Esophagus (tissue), 2 donors: ENCODE results near the gene UST. TPM values are rescaled to one million over a fixed set of nuclear protein-coding genes. Genes with fewer than 3 reads are reported as not detected.
"Not testable (repeated sequence)": the region's sequence is repeated elsewhere in the genome, so short reads cannot be mapped to it uniquely, and the experiment has no call there.

ENCODE experiments used
- H3K27ac ChIP-seq, 2 donors: one replicate each; pipeline ENCODE4 v1.5.1; 2013; ENCODE audit warnings: low read depth in 2 of 2, mild to moderate bottlenecking in 2 of 2, inconsistent platforms in 1 of 2, low read length in 1 of 2, moderate library complexity in 1 of 2
- H3K27me3 ChIP-seq, 2 donors: one replicate each; pipeline ENCODE4 v1.6.1; 2013; ENCODE audit warnings: low read length in 2 of 2, control low read depth in 1 of 2, mild to moderate bottlenecking in 1 of 2; ENCODE audit not compliant: insufficient read depth in 2 of 2, control insufficient read depth in 1 of 2
- H3K36me3 ChIP-seq, 2 donors: one replicate each; pipeline ENCODE4 v1.6.1; 2013; ENCODE audit warnings: low read length in 1 of 2; ENCODE audit not compliant: control insufficient read depth in 2 of 2, insufficient read depth in 2 of 2
- H3K4me1 ChIP-seq, 2 donors: one replicate each; pipeline ENCODE4 v1.6.1; 2013; ENCODE audit warnings: low read length in 1 of 2; ENCODE audit not compliant: control insufficient read depth in 2 of 2, insufficient read depth in 2 of 2
- H3K4me3 ChIP-seq, 2 donors: one replicate each; pipeline ENCODE4 v1.5.1; 2013; ENCODE audit warnings: low read length in 2 of 2, mild to moderate bottlenecking in 2 of 2, low read depth in 1 of 2, moderate library complexity in 1 of 2
- H3K9me3 ChIP-seq, 2 donors: one replicate each; pipeline ENCODE4 v1.6.1; 2013; ENCODE audit warnings: mild to moderate bottlenecking in 2 of 2, low read depth in 1 of 2, low read length in 1 of 2, moderate library complexity in 1 of 2; ENCODE audit not compliant: control insufficient read depth in 2 of 2, insufficient read depth in 1 of 2
- WGBS, 2 donors: extraction: QIAGEN DNeasy Blood & Tissue Kit; methylation state at CpG; one replicate each; pipeline ENCODE4 v1.1.7; 2013; 5-methylcytosine and 5-hydroxymethylcytosine counted together
- polyA plus RNA-seq, 2 donors: library from polyadenylated mRNA; stranded (reverse); fragments of 200-250 nt; gene quantifications; one replicate each; pipeline ENCODE4 v1.2.3, GENCODE V29; 2013
- donor health status: healthy with polysubstance abuse.
- donor health status: Bipolar disorder and iron deficiency.

UST gene
- polyA plus RNA-seq, 2 donors, result 1.7 to 2.4 TPM

- no peak overlapping the region for H3K4me3 ChIP-seq
- 75 to 88% methylated on average over 3 of the region's 3 CpGs for WGBS, 2 donors
- peaks cover 0 to 4% of the 10 kb centered on the region in 2 donors for H3K36me3 ChIP-seq
- no peak overlapping the region for H3K27ac ChIP-seq
- H3K9me3 ChIP-seq, result no peaks in the 10 kb centered on the region
- H3K27me3 ChIP-seq, result no peaks in the 10 kb centered on the region
- H3K4me1 ChIP-seq, result no peaks in the 10 kb centered on the region
Measured at GRCh38 chr6:148955441-148955840, 208.6 kb downstream of the UST start.

- H3K4me3 ChIP-seq, H3K4me1 ChIP-seq, H3K27ac ChIP-seq, H3K27me3 ChIP-seq, H3K36me3 ChIP-seq, H3K9me3 ChIP-seq: not testable (repeated sequence)
- 92 to 93% methylated on average over 7 of the region's 7 CpGs for WGBS, 2 donors
Measured at GRCh38 chr6:148956163-148956562, 209.3 kb downstream of the UST start.

- H3K27me3 ChIP-seq, result no peaks in the 10 kb centered on the region
- H3K9me3 ChIP-seq, result no peaks in the 10 kb centered on the region
- H3K36me3 ChIP-seq, result peaks cover 0 to 4% of the 10 kb centered on the region in 2 donors
- no peaks in the 10 kb centered on the region for H3K4me1 ChIP-seq
- no peak overlapping the region for H3K4me3 ChIP-seq
- 94% methylated on average over 5 of the region's 5 CpGs for WGBS, 2 donors
- no peak overlapping the region for H3K27ac ChIP-seq
Measured at GRCh38 chr6:148957752-148958151, 210.9 kb downstream of the UST start.

GRCh38 chr6:148959008-148959407 is 212.2 kb downstream of the UST start:
- peaks cover 0 to 6% of the 10 kb centered on the region in 2 donors for H3K36me3 ChIP-seq
- no peaks in the 10 kb centered on the region for H3K27me3 ChIP-seq
- H3K4me3 ChIP-seq, result no peak overlapping the region
- H3K27ac ChIP-seq, result no peak overlapping the region
- 67 to 70% methylated on average over 3 of the region's 3 CpGs for WGBS, 2 donors
- H3K4me1 ChIP-seq, result no peaks in the 10 kb centered on the region
- no peaks in the 10 kb centered on the region for H3K9me3 ChIP-seq

- peaks cover 2 to 4% of the 10 kb centered on the region in 2 donors for H3K36me3 ChIP-seq
- no peaks in the 10 kb centered on the region for H3K4me1 ChIP-seq
- no peaks in the 10 kb centered on the region for H3K27me3 ChIP-seq
- 84 to 93% methylated on average over 4 of the region's 4 CpGs for WGBS, 2 donors
- H3K27ac ChIP-seq, result no peak overlapping the region
- H3K4me3 ChIP-seq, result no peak overlapping the region
- no peaks in the 10 kb centered on the region for H3K9me3 ChIP-seq
Measured at GRCh38 chr6:148959501-148959900, 212.7 kb downstream of the UST start.

- no peak overlapping the region for H3K27ac ChIP-seq
- H3K36me3 ChIP-seq, result peaks cover 2 to 5% of the 10 kb centered on the region in 2 donors
- no peaks in the 10 kb centered on the region for H3K9me3 ChIP-seq
- H3K27me3 ChIP-seq, result no peaks in the 10 kb centered on the region
- H3K4me3 ChIP-seq, result no peak overlapping the region
- 83 to 87% methylated on average over 7 of the region's 7 CpGs for WGBS, 2 donors
- no peaks in the 10 kb centered on the region for H3K4me1 ChIP-seq
Measured at GRCh38 chr6:148962854-148963515, 216.2 kb downstream of the UST start.

- no peaks in the 10 kb centered on the region for H3K4me1 ChIP-seq
- H3K4me3 ChIP-seq, result no peak overlapping the region
- 95 to 98% methylated on average over 5 of the region's 5 CpGs for WGBS, 2 donors
- H3K27ac ChIP-seq, result no peak overlapping the region
- H3K9me3 ChIP-seq, result no peaks in the 10 kb centered on the region
- peaks cover 2 to 5% of the 10 kb centered on the region in 2 donors for H3K36me3 ChIP-seq
- H3K27me3 ChIP-seq, result no peaks in the 10 kb centered on the region
Measured at GRCh38 chr6:148963738-148964137, 216.9 kb downstream of the UST start.

- H3K4me1 ChIP-seq, result no peaks in the 10 kb centered on the region
- no peak overlapping the region for H3K27ac ChIP-seq
- no peak overlapping the region for H3K4me3 ChIP-seq
- H3K27me3 ChIP-seq, result no peaks in the 10 kb centered on the region
- H3K36me3 ChIP-seq, result peaks cover 2 to 5% of the 10 kb centered on the region in 2 donors
- H3K9me3 ChIP-seq, result no peaks in the 10 kb centered on the region
- WGBS, 2 donors, result 97 to 99% methylated on average over 13 of the region's 13 CpGs
Measured at GRCh38 chr6:148964467-148964866, 217.6 kb downstream of the UST start.

GRCh38 chr6:148965287-148965686 is 218.5 kb downstream of the UST start:
- 86 to 88% methylated on average over 9 of the region's 9 CpGs for WGBS, 2 donors

GRCh38 chr6:148967011-148967520 is 220.2 kb downstream of the UST start:
- peaks cover 2 to 5% of the 10 kb centered on the region in 2 donors for H3K36me3 ChIP-seq
- H3K4me3 ChIP-seq, result no peak overlapping the region
- no peaks in the 10 kb centered on the region for H3K9me3 ChIP-seq
- H3K27me3 ChIP-seq, result no peaks in the 10 kb centered on the region
- H3K27ac ChIP-seq, result no peak overlapping the region
- no peaks in the 10 kb centered on the region for H3K4me1 ChIP-seq
- 58 to 69% methylated on average over 4 of the region's 4 CpGs for WGBS, 2 donors

More at GRCh38 chr6:148965287-148965686, 218.5 kb downstream of the UST start:
- no peak overlapping the region for H3K27ac ChIP-seq
- H3K27me3 ChIP-seq, result no peaks in the 10 kb centered on the region
- no peaks in the 10 kb centered on the region for H3K9me3 ChIP-seq
- H3K36me3 ChIP-seq, result peaks cover 2 to 5% of the 10 kb centered on the region in 2 donors
- H3K4me3 ChIP-seq, result no peak overlapping the region
- H3K4me1 ChIP-seq, result no peaks in the 10 kb centered on the region
